ENCODE results near the gene PTPN4. TPM values are rescaled to one million over a fixed set of nuclear protein-coding genes. Genes with fewer than 3 reads are reported as not detected.
"Not testable (repeated sequence)": the region's sequence is repeated elsewhere in the genome, so short reads cannot be mapped to it uniquely, and the experiment has no call there.

The PTPN4 gene
- total and polyA plus RNA-seq, 4 donors: 4.2 to 70.7 (median 27.0) TPM

DNA sequence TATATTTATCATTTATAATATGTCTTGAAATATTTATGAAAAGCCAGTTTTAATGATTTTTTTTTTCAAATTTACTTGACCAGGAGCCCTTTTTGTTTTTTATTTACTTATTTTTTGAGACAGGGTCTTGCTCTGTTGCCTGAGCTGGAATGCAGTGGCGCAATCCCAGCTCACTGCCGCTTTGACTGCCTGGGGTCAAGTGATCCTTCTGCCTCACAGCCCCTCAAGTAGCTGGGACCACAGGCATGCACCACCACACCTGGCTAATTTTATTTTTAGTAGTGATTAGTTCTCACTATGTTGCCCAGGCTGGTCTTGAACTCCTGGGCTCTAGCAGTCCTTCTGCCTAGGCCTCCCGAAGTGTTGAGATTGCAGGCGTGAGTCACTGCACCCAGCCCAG is 258.8 kb downstream of the PTPN4 start:
- Histone ChIP-seq H3K4me1 (ENCODE audit: control insufficient read depth in 5 of 5, insufficient read depth in 5 of 5, low read length in 5 of 5) (peaks cover 0 to 21% (median 3%) of the 10 kb centered on the region in 5 donors), H3K36me3 (ENCODE audit: control insufficient read depth in 4 of 4, insufficient read depth in 4 of 4, low read length in 4 of 4) (peaks cover 0 to 2% (median 0%) of the 10 kb centered on the region in 4 donors), H3K4me3 (no peak overlapping the region), H3K27ac (ENCODE audit: low read depth in 1 of 2, low read length in 1 of 2) (no peak overlapping the region), H3K27me3 (ENCODE audit: control insufficient read depth in 3 of 3, insufficient read depth in 3 of 3, low read length in 2 of 3) (no peaks in the 10 kb centered on the region), H3K9me3 (ENCODE audit: control insufficient read depth in 4 of 4, insufficient read depth in 3 of 4, low read length in 3 of 4) (no peaks in the 10 kb centered on the region), H3K9ac (ENCODE audit: insufficient read depth in 1 of 2, low read length in 2 of 2) (no peak overlapping the region)
- TF ChIP-seq, protein P1, sequence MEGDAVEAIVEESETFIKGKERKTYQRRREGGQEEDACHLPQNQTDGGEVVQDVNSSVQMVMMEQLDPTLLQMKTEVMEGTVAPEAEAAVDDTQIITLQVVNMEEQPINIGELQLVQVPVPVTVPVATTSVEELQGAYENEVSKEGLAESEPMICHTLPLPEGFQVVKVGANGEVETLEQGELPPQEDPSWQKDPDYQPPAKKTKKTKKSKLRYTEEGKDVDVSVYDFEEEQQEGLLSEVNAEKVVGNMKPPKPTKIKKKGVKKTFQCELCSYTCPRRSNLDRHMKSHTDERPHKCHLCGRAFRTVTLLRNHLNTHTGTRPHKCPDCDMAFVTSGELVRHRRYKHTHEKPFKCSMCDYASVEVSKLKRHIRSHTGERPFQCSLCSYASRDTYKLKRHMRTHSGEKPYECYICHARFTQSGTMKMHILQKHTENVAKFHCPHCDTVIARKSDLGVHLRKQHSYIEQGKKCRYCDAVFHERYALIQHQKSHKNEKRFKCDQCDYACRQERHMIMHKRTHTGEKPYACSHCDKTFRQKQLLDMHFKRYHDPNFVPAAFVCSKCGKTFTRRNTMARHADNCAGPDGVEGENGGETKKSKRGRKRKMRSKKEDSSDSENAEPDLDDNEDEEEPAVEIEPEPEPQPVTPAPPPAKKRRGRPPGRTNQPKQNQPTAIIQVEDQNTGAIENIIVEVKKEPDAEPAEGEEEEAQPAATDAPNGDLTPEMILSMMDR (IDR thresholded peaks at IDR 0.05; ENCODE audit: control extremely low read depth, extremely low read depth): no peak
- ATAC-seq (ENCODE audit: insufficient read depth, low FRiP score): no peak
- peak; percentile 25 to 42 (median 38) for DNase-seq
- WGBS, 2 donors: 81 to 91% methylated on average over 4 of the region's 4 CpGs

DNA sequence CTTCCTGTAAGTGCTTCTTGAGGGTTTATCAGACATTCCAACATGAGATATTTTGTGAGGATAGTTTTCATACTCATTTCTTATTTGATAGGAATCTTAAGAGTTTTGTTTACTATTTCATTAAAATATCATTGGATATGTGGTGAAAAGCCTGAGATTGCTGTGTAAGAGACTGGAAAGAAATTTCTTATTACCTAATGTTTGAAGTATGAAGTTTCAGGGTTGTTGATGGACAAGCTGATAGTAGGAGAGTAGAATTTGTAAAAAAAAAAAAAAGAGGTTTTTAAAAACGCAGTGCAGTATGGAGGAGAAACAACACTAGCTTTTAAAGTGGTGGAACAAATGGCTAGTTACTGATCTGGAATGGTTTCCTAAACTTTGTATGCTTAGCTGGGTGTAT is 260.8 kb downstream of the PTPN4 start:
- Histone ChIP-seq H3K9ac (ENCODE audit: insufficient read depth in 1 of 2, low read length in 2 of 2) (no peak overlapping the region), H3K36me3 (ENCODE audit: control insufficient read depth in 4 of 4, insufficient read depth in 4 of 4, low read length in 4 of 4) (peaks cover 0 to 6% (median under 1%) of the 10 kb centered on the region in 4 donors), H3K9me3 (ENCODE audit: control insufficient read depth in 4 of 4, insufficient read depth in 3 of 4, low read length in 3 of 4) (peaks cover 0 to 3% (median 0%) of the 10 kb centered on the region in 4 donors), H3K27me3 (ENCODE audit: control insufficient read depth in 3 of 3, insufficient read depth in 3 of 3, low read length in 2 of 3) (no peaks in the 10 kb centered on the region), H3K4me1 (ENCODE audit: control insufficient read depth in 5 of 5, insufficient read depth in 5 of 5, low read length in 5 of 5) (peaks cover 0 to 12% (median 0%) of the 10 kb centered on the region in 5 donors), H3K27ac (ENCODE audit: low read depth in 1 of 2, low read length in 1 of 2) (no peak overlapping the region), H3K4me3 (no peak overlapping the region)
- ATAC-seq (ENCODE audit: insufficient read depth, low FRiP score): no peak
- TF ChIP-seq, protein P1 (IDR thresholded peaks at IDR 0.05; ENCODE audit: control extremely low read depth, extremely low read depth): no peak
- 69 to 81% methylated on average over 1 of the region's 1 CpG for WGBS, 2 donors
- peak in 1 of 3 donors; percentile 10 for DNase-seq

DNA sequence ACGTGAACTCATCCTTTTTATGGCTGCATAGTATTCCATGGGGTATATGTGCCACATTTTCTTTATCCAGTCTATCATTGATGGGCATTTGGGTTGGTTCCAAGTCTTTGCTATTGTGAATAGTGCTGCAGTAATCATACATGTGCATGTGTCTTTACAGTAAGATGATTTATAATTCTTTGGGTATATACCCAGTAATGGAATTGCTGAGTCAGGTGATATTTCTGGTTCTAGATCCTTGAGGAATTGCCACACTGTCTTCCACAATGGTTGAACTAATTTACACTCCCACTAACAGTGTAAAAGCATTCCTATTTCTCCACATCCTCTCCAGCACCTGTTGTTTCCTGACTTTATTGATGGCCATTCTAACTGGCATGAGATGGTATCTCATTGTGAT is 262.8 kb downstream of the PTPN4 start:
- not testable (repeated sequence) for ATAC-seq (ENCODE audit: insufficient read depth, low FRiP score); H3K27ac ChIP-seq (ENCODE audit: low read depth in 1 of 2, low read length in 1 of 2); H3K27me3 ChIP-seq (ENCODE audit: control insufficient read depth in 3 of 3, insufficient read depth in 3 of 3, low read length in 2 of 3); H3K4me3 ChIP-seq; H3K9me3 ChIP-seq (ENCODE audit: control insufficient read depth in 4 of 4, insufficient read depth in 3 of 4, low read length in 3 of 4); DNase-seq; H3K36me3 ChIP-seq (ENCODE audit: control insufficient read depth in 4 of 4, insufficient read depth in 4 of 4, low read length in 4 of 4); H3K9ac ChIP-seq (ENCODE audit: insufficient read depth in 1 of 2, low read length in 2 of 2)
- WGBS, 2 donors: 85 to 97% methylated on average over 1 of the region's 1 CpG
- peaks cover 0 to 12% (median 2%) of the 10 kb centered on the region in 5 donors for H3K4me1 ChIP-seq (ENCODE audit: control insufficient read depth in 5 of 5, insufficient read depth in 5 of 5, low read length in 5 of 5)

DNA sequence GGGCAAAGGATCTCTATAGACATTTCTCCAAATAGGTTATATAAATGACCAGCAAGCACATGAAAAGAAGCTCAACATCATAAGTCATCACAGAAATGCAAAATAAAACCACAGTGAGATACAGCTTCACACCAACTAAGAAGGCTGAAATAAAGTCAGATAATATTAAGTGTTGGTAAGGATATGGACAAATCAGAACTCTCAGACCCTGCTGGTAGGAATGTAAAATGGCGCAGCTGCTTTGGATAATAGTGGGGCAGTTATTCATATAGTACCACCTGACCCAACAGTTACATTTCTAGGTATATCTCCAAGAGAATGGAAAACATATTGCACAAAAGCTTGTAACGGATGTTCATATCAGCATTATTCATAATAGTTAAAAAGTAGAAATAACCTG is 267.2 kb downstream of the PTPN4 start:
- Histone ChIP-seq H3K27ac (ENCODE audit: low read depth in 1 of 2, low read length in 1 of 2) (no peak overlapping the region), H3K9me3 (ENCODE audit: control insufficient read depth in 4 of 4, insufficient read depth in 3 of 4, low read length in 3 of 4) (peaks cover 0 to 6% (median 0%) of the 10 kb centered on the region in 4 donors), H3K27me3 (ENCODE audit: control insufficient read depth in 3 of 3, insufficient read depth in 3 of 3, low read length in 2 of 3) (no peaks in the 10 kb centered on the region), H3K9ac (ENCODE audit: insufficient read depth in 1 of 2, low read length in 2 of 2) (no peak overlapping the region), H3K36me3 (ENCODE audit: control insufficient read depth in 4 of 4, insufficient read depth in 4 of 4, low read length in 4 of 4) (peaks cover 0 to 9% (median under 1%) of the 10 kb centered on the region in 4 donors), H3K4me1 (ENCODE audit: control insufficient read depth in 5 of 5, insufficient read depth in 5 of 5, low read length in 5 of 5) (peaks cover 0 to 2% (median 0%) of the 10 kb centered on the region in 5 donors), H3K4me3 (no peak overlapping the region)
- WGBS, 2 donors: 96 to 100% methylated on average over 2 of the region's 2 CpGs
- DNase-seq (no peak), ATAC-seq (ENCODE audit: insufficient read depth, low FRiP score) (no peak)
- TF ChIP-seq, protein P1 (IDR thresholded peaks at IDR 0.05; ENCODE audit: control extremely low read depth, extremely low read depth): no peak
